Measurements from ENCODE around the gene MKKS.

GRCh38 chr20:10404959-10405530 is 29.0 kb downstream of the MKKS start:
- TF ChIP-seq, protein P1, sequence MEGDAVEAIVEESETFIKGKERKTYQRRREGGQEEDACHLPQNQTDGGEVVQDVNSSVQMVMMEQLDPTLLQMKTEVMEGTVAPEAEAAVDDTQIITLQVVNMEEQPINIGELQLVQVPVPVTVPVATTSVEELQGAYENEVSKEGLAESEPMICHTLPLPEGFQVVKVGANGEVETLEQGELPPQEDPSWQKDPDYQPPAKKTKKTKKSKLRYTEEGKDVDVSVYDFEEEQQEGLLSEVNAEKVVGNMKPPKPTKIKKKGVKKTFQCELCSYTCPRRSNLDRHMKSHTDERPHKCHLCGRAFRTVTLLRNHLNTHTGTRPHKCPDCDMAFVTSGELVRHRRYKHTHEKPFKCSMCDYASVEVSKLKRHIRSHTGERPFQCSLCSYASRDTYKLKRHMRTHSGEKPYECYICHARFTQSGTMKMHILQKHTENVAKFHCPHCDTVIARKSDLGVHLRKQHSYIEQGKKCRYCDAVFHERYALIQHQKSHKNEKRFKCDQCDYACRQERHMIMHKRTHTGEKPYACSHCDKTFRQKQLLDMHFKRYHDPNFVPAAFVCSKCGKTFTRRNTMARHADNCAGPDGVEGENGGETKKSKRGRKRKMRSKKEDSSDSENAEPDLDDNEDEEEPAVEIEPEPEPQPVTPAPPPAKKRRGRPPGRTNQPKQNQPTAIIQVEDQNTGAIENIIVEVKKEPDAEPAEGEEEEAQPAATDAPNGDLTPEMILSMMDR (IDR thresholded peaks at IDR 0.05; ENCODE audit: low read depth, low read length), result no peak
- no peak for TF ChIP-seq EZH2phosphoT487 (IDR thresholded peaks at IDR 0.05; ENCODE audit: low read depth)
